HG03280 (cell line): Measurements from ENCODE around the gene HMCN2.

ENCODE experiments used
- ATAC-seq: cut with Tn5 transposase; IDR thresholded peaks from one replicate; pipeline ENCODE4 v1.9.1; 2021; ENCODE audit warnings: mild to moderate bottlenecking, moderate library complexity; ENCODE audit not compliant: unreplicated experiment

HMCN2 gene

GRCh38 chr9:130445268-130445983, 179.9 kb downstream of the HMCN2 start:
- no peak for ATAC-seq

GRCh38 chr9:130446101-130446861, 180.7 kb downstream of the HMCN2 start:
- ATAC-seq, result no peak

GRCh38 chr9:130447193-130447816, 181.7 kb downstream of the HMCN2 start:
- no peak for ATAC-seq

GRCh38 chr9:130448035-130448624, 182.6 kb downstream of the HMCN2 start:
- no peak for ATAC-seq

- no peak for ATAC-seq
Measured at GRCh38 chr9:130448771-130449603, 183.4 kb downstream of the HMCN2 start.

- ATAC-seq, result no peak
Measured at GRCh38 chr9:130450344-130451003, 184.9 kb downstream of the HMCN2 start.

- ATAC-seq, result no peak
Measured at GRCh38 chr9:130451004-130451390, 185.4 kb downstream of the HMCN2 start.

GRCh38 chr9:130451509-130452388, 186.2 kb downstream of the HMCN2 start:
- ATAC-seq, result no peak

- no peak for ATAC-seq
Measured at GRCh38 chr9:130452835-130453234, 187.3 kb downstream of the HMCN2 start.

- no peak for ATAC-seq
Measured at GRCh38 chr9:130453487-130453886, 187.9 kb downstream of the HMCN2 start.

- no peak for ATAC-seq
Measured at GRCh38 chr9:130454096-130454811, 188.7 kb downstream of the HMCN2 start.

GRCh38 chr9:130454812-130455325, 189.3 kb downstream of the HMCN2 start:
- no peak for ATAC-seq

GRCh38 chr9:130458027-130458803, 192.7 kb downstream of the HMCN2 start:
- ATAC-seq, result no peak

- no peak for ATAC-seq
Measured at GRCh38 chr9:130458804-130459067, 193.2 kb downstream of the HMCN2 start.

GRCh38 chr9:130459151-130459550, 193.6 kb downstream of the HMCN2 start:
- no peak for ATAC-seq

GRCh38 chr9:130459941-130460669, 194.5 kb downstream of the HMCN2 start:
- no peak for ATAC-seq

GRCh38 chr9:130461218-130461630, 195.7 kb downstream of the HMCN2 start:
- no peak for ATAC-seq
